GM23338 (cell line): ENCODE measurements around the gene SOX13. TPM values are rescaled to one million over a fixed set of nuclear protein-coding genes. Genes with fewer than 3 reads are reported as not detected.

Experiments used
- CREB1 ChIP-seq: fragments of 250-450 bp; sonication (Bioruptor Pico); IDR thresholded peaks from 2 replicates; pipeline ENCODE4 v1.5.0; 2020; ENCODE audit warnings: low read depth, mild to moderate bottlenecking, moderate library complexity
- CTCF ChIP-seq, 2 experiments: fragments of 200-600 bp in 1 of 2; sonication (generic) in 1 of 2; conservative IDR thresholded peaks; 2 replicates each; pipeline versions ENCODE4 v1.5.1 to v1.6.1; 2016 to 2017; ENCODE audit warnings: antibody characterized with exemption in 2 of 2, low read depth in 2 of 2, mild to moderate bottlenecking in 2 of 2, moderate library complexity in 1 of 2
- EZH2 ChIP-seq: fragments of 200-600 bp; sonication (generic); IDR thresholded peaks from one replicate; pipeline ENCODE4 v1.8.0; 2017; ENCODE audit warnings: antibody characterized with exemption, mild to moderate bottlenecking, low read depth; ENCODE audit not compliant: unreplicated experiment
- POLR2AphosphoS5 ChIP-seq: IDR thresholded peaks from 2 replicates; pipeline ENCODE4 v1.6.1; 2016; ENCODE audit warnings: antibody characterized with exemption, low read depth
- REST ChIP-seq: IDR thresholded peaks from one replicate; pipeline ENCODE4 v1.6.1; 2018; ENCODE audit warnings: antibody characterized with exemption; ENCODE audit not compliant: unreplicated experiment
- ZNF114 ChIP-seq: fragments of 250-450 bp; sonication (Bioruptor Pico); IDR thresholded peaks from 2 replicates; pipeline ENCODE4 v1.5.0; 2020; ENCODE audit warnings: mild to moderate bottlenecking, moderate library complexity
- ZNF331 ChIP-seq: fragments of 250-450 bp; sonication (Bioruptor Pico); IDR thresholded peaks from 2 replicates; pipeline ENCODE4 v1.5.0; 2020; ENCODE audit warnings: low read depth, mild to moderate bottlenecking, moderate library complexity
- ZNF462 ChIP-seq: fragments of 250-450 bp; sonication (Bioruptor Pico); IDR thresholded peaks from 2 replicates; pipeline ENCODE4 v1.5.0; 2020; ENCODE audit warnings: mild to moderate bottlenecking, moderate library complexity
- polyA plus RNA-seq: library from polyadenylated mRNA; unstranded; fragments of >200 nt; fragmentation: Nextera tagmentation; extraction: Ambion mirVana; gene quantifications from 2 replicates; pipeline ENCODE4 v1.2.1, GENCODE V29; 2016
- total RNA-seq: library from RNA; depleted of rRNA; stranded (reverse); fragments of >200 nt; shearing (Covaris generic); gene quantifications from 2 replicates; pipeline ENCODE4 v1.2.3, GENCODE V29; 2014

SOX13 gene
- total and polyA plus RNA-seq, 2 experiments from 2014 or later: 28.6 to 123 TPM

- no peak for TF ChIP-seq ZNF462
- no peak for TF ChIP-seq REST
- no peak for TF ChIP-seq ZNF331 (CRISPR knock-in tag)
- no peak for TF ChIP-seq ZNF114 (CRISPR knock-in tag)
- no peak for TF ChIP-seq POLR2AphosphoS5
- no peak for TF ChIP-seq CREB1
- no peak for TF ChIP-seq CTCF (conservative IDR thresholded peaks at IDR 0.05; ENCODE audit: low read depth in 2 of 2)
- TF ChIP-seq EZH2: no peak
Observed at GRCh38 chr1:204096931-204097330, 24.0 kb downstream of the SOX13 start (continued).
